NCI-H345 treated with DMSO at 0.1 percent for 48 hours (cell line): ENCODE data around the gene DIP2C.
"Not testable (repeated sequence)": the region's sequence is repeated elsewhere in the genome, so short reads cannot be mapped to it uniquely, and the experiment has no call there.

Source experiments
- DNase-seq: peaks from one replicate; lab custom pipeline; 2025; ENCODE audit not compliant: unreplicated experiment; lab: John Stamatoyannopoulos, UW

The DIP2C gene

DNA sequence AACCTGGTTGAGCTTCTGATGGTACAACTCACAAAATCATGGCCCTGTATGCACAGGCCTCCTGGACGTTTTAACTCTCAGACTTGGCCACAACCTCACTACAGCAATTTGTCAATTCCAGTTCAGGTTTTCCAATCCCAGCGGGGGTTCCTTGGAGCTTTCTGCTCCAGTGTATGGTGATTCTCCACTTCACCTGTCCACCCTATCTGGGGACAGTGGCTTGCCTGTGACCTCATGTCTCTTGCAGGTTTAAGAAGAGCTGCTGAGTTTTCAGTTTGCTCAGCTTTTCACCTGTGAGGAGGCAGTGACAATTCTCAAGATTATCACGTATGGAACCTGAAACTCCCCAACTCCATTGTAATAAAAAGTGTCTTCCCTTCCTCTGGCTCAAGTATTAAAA, 254.1 kb downstream of the DIP2C start:
- DNase-seq, result no peak

- no peak for DNase-seq
Observed at GRCh38 chr10:429696-430095, 259.8 kb downstream of the DIP2C start.

DNA sequence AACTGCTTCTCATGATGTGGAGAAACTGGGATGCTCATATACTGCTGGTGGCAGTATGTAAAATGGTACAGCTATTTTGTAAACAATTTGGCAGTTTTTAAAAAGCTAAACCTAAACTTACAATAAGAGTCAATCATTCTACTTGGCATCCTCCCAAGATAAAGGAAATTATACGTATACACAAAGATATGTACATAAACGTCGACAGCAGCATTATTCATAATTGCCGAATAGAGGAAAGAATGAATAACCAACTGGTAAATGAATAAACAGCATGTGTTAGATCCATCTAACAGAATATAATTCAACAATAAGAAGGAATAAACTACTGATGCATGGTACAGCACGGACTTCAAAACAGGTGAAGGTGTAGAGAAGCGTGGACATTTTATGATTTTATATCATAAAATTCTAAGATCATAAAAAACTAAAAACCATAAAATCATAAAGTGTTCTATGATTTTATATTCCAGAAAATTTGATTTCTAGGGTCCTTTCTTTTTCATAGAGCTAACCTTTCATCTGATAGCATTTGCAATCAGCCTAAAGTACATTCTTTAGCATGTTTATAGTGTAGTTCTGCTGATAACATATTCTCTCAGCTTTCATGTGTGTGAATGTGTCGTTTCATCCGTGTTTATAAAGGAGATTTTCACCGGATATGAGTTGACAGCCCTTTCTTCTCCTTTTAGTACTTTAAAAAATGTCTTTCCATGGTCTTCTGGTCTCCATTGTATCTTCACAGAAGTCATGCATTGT, 261.5 kb downstream of the DIP2C start:
- no peak for DNase-seq

DNA sequence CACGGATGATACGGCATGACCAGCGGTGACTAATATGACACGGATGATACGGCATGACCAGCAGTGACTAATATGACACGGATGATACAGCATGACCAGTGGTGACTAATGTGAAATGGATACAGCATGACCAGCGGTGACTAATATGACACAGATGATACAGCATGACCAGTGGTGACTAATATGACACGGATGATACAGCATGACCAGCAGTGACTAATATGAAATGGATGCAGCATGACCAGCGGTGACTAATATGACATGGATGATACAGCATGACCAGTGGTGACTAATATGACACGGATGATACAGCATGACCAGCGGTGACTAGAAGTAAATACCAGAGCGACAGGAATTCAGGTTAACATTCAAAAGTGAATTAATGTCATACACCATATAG, 264.1 kb downstream of the DIP2C start:
- DNase-seq, result not testable (repeated sequence)

DNA sequence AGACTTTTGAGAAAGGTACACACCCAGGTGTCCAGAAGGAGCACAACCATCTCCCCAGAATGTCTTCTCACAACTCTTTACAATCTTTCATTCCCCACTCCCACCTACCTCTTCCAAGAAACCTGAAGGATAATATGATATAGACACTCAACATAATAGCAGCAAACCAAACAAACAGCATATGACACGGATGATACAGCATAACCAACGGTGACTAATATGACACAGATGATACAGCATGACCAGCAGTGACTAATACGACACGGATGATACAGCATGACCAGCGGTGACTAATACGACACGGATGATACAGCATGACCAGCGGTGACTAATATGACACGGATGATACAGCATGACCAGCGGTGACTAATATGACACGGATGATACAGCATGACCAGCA, 264.7 kb downstream of the DIP2C start:
- not testable (repeated sequence) for DNase-seq

DNA sequence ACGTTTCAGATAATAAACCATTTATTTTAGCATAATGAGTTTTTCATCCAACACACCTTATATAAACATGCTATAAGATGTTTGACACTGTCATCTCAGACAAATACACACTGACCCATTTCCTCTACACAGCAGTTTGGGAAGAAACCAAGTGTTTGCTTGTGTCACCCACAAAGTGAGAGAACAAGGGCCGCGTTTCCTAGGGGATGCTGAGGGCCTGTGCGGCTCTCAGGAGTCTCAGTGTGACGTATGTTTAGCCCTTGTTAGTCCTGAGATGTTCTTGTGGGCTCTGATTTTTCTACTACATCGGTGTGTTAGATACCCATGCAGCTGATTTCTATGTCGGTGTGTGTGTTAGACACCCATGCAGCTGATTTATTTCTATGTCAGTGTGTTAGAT, 266.3 kb downstream of the DIP2C start:
- DNase-seq, result no peak

- no peak for DNase-seq
Observed at GRCh38 chr10:422675-423074, 266.8 kb downstream of the DIP2C start.

- DNase-seq, result no peak
Observed at GRCh38 chr10:422241-422640, 267.2 kb downstream of the DIP2C start.

- DNase-seq, result no peak
Observed at GRCh38 chr10:421170-421569, 268.3 kb downstream of the DIP2C start.

GRCh38 chr10:420154-421121, 269.0 kb downstream of the DIP2C start:
- DNase-seq, result no peak

GRCh38 chr10:418894-419293, 270.6 kb downstream of the DIP2C start:
- DNase-seq, result no peak

DNA sequence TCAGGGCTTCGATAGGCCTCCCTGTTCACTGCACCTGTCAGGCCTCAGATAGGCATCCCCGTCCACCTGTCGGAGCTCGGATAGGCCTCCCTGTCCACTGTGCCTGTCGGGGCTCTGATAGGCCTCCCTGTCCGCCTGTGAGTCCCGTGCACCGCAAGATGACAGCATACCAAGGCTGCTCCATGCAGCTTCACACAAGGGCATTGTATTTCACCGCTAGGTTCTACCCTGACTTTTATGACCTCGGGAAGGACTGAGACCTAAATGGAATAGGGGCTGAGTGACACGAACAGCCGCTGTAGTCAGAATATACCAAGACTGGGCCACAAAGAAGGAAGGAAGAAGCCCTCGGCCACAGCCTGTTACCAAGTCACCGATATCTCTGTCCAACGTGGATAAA, 271.2 kb downstream of the DIP2C start:
- DNase-seq, result no peak

DNA sequence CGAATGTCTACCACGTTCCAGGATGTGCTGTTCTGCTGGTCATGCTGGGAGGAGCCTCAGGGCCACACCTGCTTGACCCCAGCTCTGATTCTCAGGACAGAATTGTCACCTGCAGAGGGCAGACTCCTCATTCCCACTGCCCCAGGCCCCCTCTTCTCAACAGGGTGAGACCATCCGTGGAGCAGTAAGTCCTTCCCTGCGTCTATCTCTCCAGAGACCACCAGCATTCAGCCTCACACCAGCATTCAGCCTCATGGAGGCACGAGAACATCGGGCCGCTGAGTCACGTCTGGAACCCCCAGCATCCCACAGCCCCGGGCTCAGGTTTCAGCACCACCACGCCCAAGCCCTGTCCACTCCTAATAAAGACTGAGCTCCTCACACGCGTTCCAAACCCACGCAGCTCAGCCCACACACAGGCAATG, 273.4 kb downstream of the DIP2C start:
- DNase-seq, result no peak

DNA sequence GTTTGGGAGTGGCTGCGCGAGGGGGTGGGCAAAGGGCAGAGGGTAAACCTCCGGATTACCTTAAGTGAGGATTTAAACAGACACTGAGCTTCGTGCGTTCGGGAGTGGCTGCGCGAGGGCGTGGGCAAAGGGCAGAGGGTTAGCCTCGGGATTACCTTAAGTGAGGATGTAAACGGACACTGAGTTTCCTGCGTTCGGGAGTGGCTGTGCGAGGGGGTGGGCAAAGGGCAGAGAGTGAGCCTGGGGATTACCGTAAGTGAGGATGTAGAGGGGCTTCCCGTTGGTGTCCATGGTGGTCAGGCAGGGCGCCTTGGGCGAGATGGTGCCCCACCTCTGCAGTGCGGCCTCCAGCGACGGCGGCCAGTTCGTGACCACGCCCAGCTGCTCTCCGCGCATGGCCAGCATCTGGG, 275.8 kb downstream of the DIP2C start:
- no peak for DNase-seq

DNA sequence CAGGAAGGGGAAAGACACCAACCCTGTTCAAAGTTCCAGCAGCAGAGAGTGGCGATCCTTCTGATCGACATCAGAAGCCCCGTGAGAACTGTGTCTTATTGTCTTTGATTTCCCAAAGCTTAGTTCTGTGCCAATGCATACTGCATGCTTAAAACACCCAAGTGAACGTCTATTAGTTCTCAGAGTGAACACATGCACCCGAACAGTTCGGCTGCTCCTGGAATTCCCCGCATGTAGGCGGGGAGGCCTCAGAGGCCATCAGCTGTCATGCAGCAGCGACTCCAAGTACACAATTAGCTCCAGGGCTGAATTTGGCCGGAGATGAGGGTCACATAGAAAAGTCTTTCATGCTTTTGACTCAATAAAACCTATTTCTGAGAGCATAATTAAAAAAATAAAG, 277.4 kb downstream of the DIP2C start:
- DNase-seq, result no peak

DNA sequence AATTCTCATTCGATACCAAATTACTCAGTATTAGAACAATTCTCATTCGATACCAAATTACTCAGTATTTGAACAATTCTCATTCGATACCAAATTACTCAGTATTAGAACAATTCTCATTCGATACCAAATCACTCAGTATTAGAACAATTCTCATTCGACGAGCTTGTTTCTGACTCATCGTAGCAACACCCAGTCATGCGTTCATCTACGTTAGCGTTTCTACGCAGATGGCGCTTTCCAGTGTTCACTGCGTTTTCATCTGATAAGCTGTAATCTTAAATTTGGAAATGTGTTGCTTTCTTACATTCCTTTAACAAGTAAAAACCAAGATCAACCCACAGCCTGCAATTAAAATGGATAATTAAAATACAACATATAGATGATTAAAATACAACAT, 277.9 kb downstream of the DIP2C start:
- DNase-seq, result no peak

DNA sequence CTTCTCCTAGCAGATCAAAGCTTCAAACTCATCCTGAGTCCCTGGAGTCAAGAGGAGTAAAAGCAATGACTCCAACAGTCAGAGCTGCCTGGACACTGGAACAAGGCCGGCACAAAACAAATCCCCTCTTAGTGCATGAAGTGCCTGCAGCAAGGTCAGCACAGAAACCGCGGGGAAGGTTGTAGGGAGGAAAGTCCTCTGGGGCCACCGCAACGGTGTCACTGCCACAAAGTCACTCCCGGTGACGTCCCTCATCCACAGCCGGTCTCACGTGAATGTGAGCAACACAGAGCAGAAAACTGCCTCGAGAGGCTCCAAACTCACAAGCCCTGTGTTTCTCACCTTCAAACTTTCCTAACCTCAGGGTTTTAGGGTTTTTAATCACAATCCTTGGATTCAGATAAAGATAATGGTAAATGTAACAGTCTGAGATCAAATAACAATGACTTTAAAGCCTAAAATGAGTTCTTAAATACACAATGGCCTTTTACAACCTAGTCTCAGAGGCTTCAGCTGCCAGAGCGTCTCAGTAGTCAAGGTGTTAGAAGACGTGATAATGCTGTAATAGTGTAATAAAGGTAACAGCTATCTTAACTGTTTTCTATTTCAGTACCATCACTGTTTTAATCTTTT, 279.9 kb downstream of the DIP2C start:
- DNase-seq, result no peak

DNA sequence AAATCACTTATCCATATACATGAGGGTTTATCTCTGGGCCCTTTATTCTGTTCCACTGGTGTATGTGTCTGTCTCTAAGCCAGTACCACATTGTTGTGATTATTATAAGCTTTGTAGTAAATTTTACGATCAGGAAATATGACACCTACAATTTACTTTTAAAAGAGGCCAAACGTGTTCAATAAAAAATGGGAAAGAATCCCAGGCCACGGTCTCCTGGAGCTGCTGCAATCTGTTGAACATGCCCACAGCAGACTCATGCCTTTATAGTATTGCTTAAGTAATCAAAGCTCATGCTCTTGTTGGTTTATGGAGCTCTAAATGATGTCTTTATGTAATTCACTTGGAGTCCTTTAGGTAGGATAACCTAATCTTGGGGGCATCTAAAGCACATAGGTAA, 281.2 kb downstream of the DIP2C start:
- DNase-seq, result no peak

- no peak for DNase-seq
Observed at GRCh38 chr10:406976-407375, 282.5 kb downstream of the DIP2C start.

DNA sequence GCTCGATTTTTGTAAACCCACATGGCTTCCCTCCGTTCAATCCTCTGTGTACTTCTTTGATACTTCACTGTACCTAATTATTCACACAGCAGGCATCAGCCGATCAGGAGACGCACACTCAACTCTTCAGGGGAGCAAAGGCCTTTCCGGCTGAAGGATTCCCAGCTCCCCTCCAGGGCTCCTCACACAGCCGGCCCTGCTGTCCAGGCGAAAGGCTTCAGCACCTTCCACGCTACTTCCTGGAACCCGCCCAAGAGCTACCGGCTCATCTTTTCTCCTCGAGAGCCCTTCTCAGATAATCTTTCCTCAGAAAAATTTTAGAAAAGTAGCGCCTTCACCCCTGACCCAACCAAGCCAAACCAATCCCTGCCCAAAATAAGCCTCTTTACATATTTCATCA, 283.8 kb downstream of the DIP2C start:
- no peak for DNase-seq

GRCh38 chr10:404991-405390, 284.5 kb downstream of the DIP2C start:
- no peak for DNase-seq

DNA sequence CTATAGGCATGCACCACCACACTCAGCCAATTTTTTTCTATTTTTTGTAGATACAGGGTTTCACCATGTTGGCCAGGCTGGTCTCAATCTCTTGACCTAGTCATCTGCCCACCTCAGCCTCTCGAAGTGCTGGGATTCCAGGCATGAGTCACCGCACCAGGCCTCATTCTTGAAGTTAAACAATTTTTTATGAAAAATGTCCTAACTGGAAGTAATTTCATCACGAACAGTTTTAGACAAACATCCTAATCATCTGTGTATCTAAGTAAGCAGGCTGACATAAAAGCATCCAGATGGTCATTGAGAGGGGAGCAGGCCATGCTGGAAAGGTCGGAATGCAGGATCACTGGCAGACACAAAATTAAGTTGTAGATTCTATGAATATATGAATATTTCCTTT, 285.1 kb downstream of the DIP2C start:
- DNase-seq, result no peak
